HG02981 (cell line): Measurements from ENCODE around the gene SIVA1.

Source experiments
- ATAC-seq: cut with Tn5 transposase; IDR thresholded peaks from one replicate; pipeline ENCODE4 v1.9.1; 2021; ENCODE audit warnings: mild to moderate bottlenecking, moderate library complexity; ENCODE audit not compliant: unreplicated experiment

The SIVA1 gene

GRCh38 chr14:104794631-104794992 lies 41.7 kb downstream of the SIVA1 start:
- no peak for ATAC-seq

GRCh38 chr14:104794993-104795780 lies 42.2 kb downstream of the SIVA1 start, which contains the start of gene AKT1:
Gene AKT1, minus strand, starts transcription at chr14:104795748. Its CDS starts 3,105 bp downstream, at chr14:104792643.
- peak; percentile 35 for ATAC-seq

GRCh38 chr14:104795781-104796686 lies 43.1 kb downstream of the SIVA1 start:
- peak; percentile 42 for ATAC-seq

- ATAC-seq, result no peak
These were observed 43.7 kb downstream of the SIVA1 start for GRCh38 chr14:104796687-104797081.

GRCh38 chr14:104797115-104798044 lies 44.4 kb downstream of the SIVA1 start:
- ATAC-seq, result no peak

- ATAC-seq, result no peak
These were observed 45.6 kb downstream of the SIVA1 start for GRCh38 chr14:104798300-104799243.

- ATAC-seq, result no peak
These were observed 46.5 kb downstream of the SIVA1 start for GRCh38 chr14:104799244-104800014.

GRCh38 chr14:104800015-104800770 lies 47.2 kb downstream of the SIVA1 start:
- ATAC-seq, result peak; percentile 44

- peak; percentile 40 for ATAC-seq
These were observed 48.0 kb downstream of the SIVA1 start, which contains the start of gene ZBTB42 for GRCh38 chr14:104800771-104801519. Gene ZBTB42, plus strand, starts transcription at chr14:104801101. Its CDS starts 97 bp downstream, at chr14:104801198.

GRCh38 chr14:104801520-104802393 lies 48.8 kb downstream of the SIVA1 start:
- no peak for ATAC-seq

- ATAC-seq, result no peak
These were observed 49.6 kb downstream of the SIVA1 start for GRCh38 chr14:104802394-104803184.

- no peak for ATAC-seq
These were observed 50.4 kb downstream of the SIVA1 start for GRCh38 chr14:104803280-104803911.

- ATAC-seq, result no peak
These were observed 51.0 kb downstream of the SIVA1 start for GRCh38 chr14:104803912-104804410.

- ATAC-seq, result no peak
These were observed 51.8 kb downstream of the SIVA1 start for GRCh38 chr14:104804481-104805325.
